IPS-20b (cell line): ENCODE measurements around the gene PARD3B.

ENCODE experiments used
- H3K27ac ChIP-seq: one replicate; pipeline ENCODE4 v1.5.1; 2013; ENCODE audit warnings: low read length
- H3K27me3 ChIP-seq: 2 replicates; pipeline ENCODE4 v1.6.1; 2013; ENCODE audit warnings: mild to moderate bottlenecking, low read length, inconsistent platforms; ENCODE audit not compliant: insufficient read depth
- H3K36me3 ChIP-seq: 2 replicates; pipeline ENCODE4 v1.6.1; 2013; ENCODE audit warnings: low read depth, mild to moderate bottlenecking, inconsistent platforms, low read length, moderate library complexity; ENCODE audit not compliant: insufficient read depth
- H3K4me1 ChIP-seq: 2 replicates; pipeline ENCODE4 v1.6.1; 2013; ENCODE audit warnings: mild to moderate bottlenecking, control low read depth, inconsistent platforms, low read length, moderate library complexity; ENCODE audit not compliant: insufficient read depth
- H3K4me3 ChIP-seq: 2 replicates; pipeline ENCODE4 v1.5.1; 2013; ENCODE audit warnings: mild to moderate bottlenecking, low read length, inconsistent platforms
- H3K9ac ChIP-seq: 2 replicates; pipeline ENCODE4 v1.6.1; 2013; ENCODE audit warnings: low read depth, mild to moderate bottlenecking, inconsistent platforms, low read length, moderate library complexity
- H3K9me3 ChIP-seq: 2 replicates; pipeline ENCODE4 v1.6.1; 2013; ENCODE audit warnings: mild to moderate bottlenecking, low read depth, low read length, inconsistent platforms; ENCODE audit not compliant: insufficient read depth

The PARD3B gene

GRCh38 chr2:204947405-204947804, 402.1 kb downstream of the PARD3B start:
- Histone ChIP-seq H3K27me3 (no peaks in the 10 kb centered on the region), H3K4me1 (no peaks in the 10 kb centered on the region), H3K4me3 (no peak overlapping the region), H3K27ac (no peak overlapping the region), H3K36me3 (no peaks in the 10 kb centered on the region), H3K9ac (no peak overlapping the region), H3K9me3 (peaks cover 10% of the 10 kb centered on the region)

GRCh38 chr2:204948024-204948763, 402.9 kb downstream of the PARD3B start:
- Histone ChIP-seq H3K36me3 (no peaks in the 10 kb centered on the region), H3K4me1 (no peaks in the 10 kb centered on the region), H3K9me3 (peaks cover 10% of the 10 kb centered on the region), H3K27me3 (no peaks in the 10 kb centered on the region), H3K4me3 (no peak overlapping the region), H3K27ac (no peak overlapping the region), H3K9ac (no peak overlapping the region)

GRCh38 chr2:204948822-204949221, 403.5 kb downstream of the PARD3B start:
- Histone ChIP-seq H3K4me3 (no peak overlapping the region), H3K9ac (no peak overlapping the region), H3K27me3 (no peaks in the 10 kb centered on the region), H3K27ac (no peak overlapping the region), H3K9me3 (peaks cover 10% of the 10 kb centered on the region), H3K36me3 (no peaks in the 10 kb centered on the region), H3K4me1 (no peaks in the 10 kb centered on the region)

- no peaks in the 10 kb centered on the region for H3K9me3 ChIP-seq
- H3K9ac ChIP-seq, result no peak overlapping the region
- H3K4me1 ChIP-seq, result no peaks in the 10 kb centered on the region
- H3K4me3 ChIP-seq, result no peak overlapping the region
- H3K36me3 ChIP-seq, result no peaks in the 10 kb centered on the region
- H3K27me3 ChIP-seq, result no peaks in the 10 kb centered on the region
- H3K27ac ChIP-seq, result no peak overlapping the region
These were observed 405.5 kb downstream of the PARD3B start for GRCh38 chr2:204950695-204951346.

- Histone ChIP-seq H3K27ac (no peak overlapping the region), H3K4me3 (no peak overlapping the region), H3K9me3 (no peaks in the 10 kb centered on the region), H3K27me3 (no peaks in the 10 kb centered on the region), H3K9ac (no peak overlapping the region), H3K4me1 (peaks cover 7% of the 10 kb centered on the region), H3K36me3 (no peaks in the 10 kb centered on the region)
These were observed 413.1 kb downstream of the PARD3B start for GRCh38 chr2:204958371-204958770.

GRCh38 chr2:204964414-204964813, 419.1 kb downstream of the PARD3B start:
- Histone ChIP-seq H3K36me3 (no peaks in the 10 kb centered on the region), H3K9me3 (no peaks in the 10 kb centered on the region)

GRCh38 chr2:204966245-204966644, 421.0 kb downstream of the PARD3B start:
- Histone ChIP-seq H3K4me1 (peaks cover 7% of the 10 kb centered on the region), H3K9me3 (no peaks in the 10 kb centered on the region), H3K4me3 (no peak overlapping the region), H3K9ac (no peak overlapping the region), H3K27ac (no peak overlapping the region), H3K36me3 (no peaks in the 10 kb centered on the region), H3K27me3 (no peaks in the 10 kb centered on the region)

More at GRCh38 chr2:204964414-204964813, 419.1 kb downstream of the PARD3B start:
- Histone ChIP-seq H3K27ac (no peak overlapping the region), H3K27me3 (no peaks in the 10 kb centered on the region), H3K9ac (no peak overlapping the region), H3K4me1 (peaks cover 7% of the 10 kb centered on the region), H3K4me3 (no peak overlapping the region)

GRCh38 chr2:204967199-204967960, 422.1 kb downstream of the PARD3B start:
- Histone ChIP-seq H3K4me3 (no peak overlapping the region), H3K9ac (no peak overlapping the region), H3K27ac (no peak overlapping the region), H3K27me3 (no peaks in the 10 kb centered on the region), H3K9me3 (no peaks in the 10 kb centered on the region), H3K36me3 (no peaks in the 10 kb centered on the region), H3K4me1 (peaks cover 2% of the 10 kb centered on the region; the same call in 1 of the 2 replicates)

- Histone ChIP-seq H3K36me3 (no peaks in the 10 kb centered on the region), H3K4me3 (no peak overlapping the region), H3K4me1 (0 out of 2 replicates have a peak, but pooled peaks cover 5% of the 10 kb centered on the region), H3K27me3 (no peaks in the 10 kb centered on the region), H3K27ac (no peak overlapping the region), H3K9me3 (no peaks in the 10 kb centered on the region), H3K9ac (no peak overlapping the region)
These were observed 426.1 kb downstream of the PARD3B start for GRCh38 chr2:204971206-204971907.

GRCh38 chr2:204972161-204972560, 426.9 kb downstream of the PARD3B start:
- H3K9ac ChIP-seq, result no peak overlapping the region
- no peak overlapping the region for H3K4me3 ChIP-seq
- H3K27me3 ChIP-seq, result no peaks in the 10 kb centered on the region
- no peaks in the 10 kb centered on the region for H3K36me3 ChIP-seq
- H3K9me3 ChIP-seq, result no peaks in the 10 kb centered on the region
- no peak overlapping the region for H3K27ac ChIP-seq
- 0 out of 2 replicates have a peak, but pooled peaks cover 5% of the 10 kb centered on the region for H3K4me1 ChIP-seq

- no peak overlapping the region for H3K9ac ChIP-seq
- H3K27ac ChIP-seq, result no peak overlapping the region
These were observed 427.5 kb downstream of the PARD3B start for GRCh38 chr2:204972606-204973336.

More at GRCh38 chr2:204972606-204973336, 427.5 kb downstream of the PARD3B start:
- H3K4me1 ChIP-seq, result 0 out of 2 replicates have a peak, but pooled peaks cover 5% of the 10 kb centered on the region
- H3K9me3 ChIP-seq, result no peaks in the 10 kb centered on the region
- no peaks in the 10 kb centered on the region for H3K27me3 ChIP-seq
- H3K36me3 ChIP-seq, result no peaks in the 10 kb centered on the region
- H3K4me3 ChIP-seq, result no peak overlapping the region
